Neuronal stem cell (in vitro differentiated cells): ENCODE results near the gene SLC7A4. TPM values are rescaled to one million over a fixed set of nuclear protein-coding genes. Genes with fewer than 3 reads are reported as not detected.

ENCODE experiments used
- DNase-seq: peaks from one replicate; pipeline ENCODE4 v3.0.0-alpha.2; 2013; ENCODE audit warnings: low spot score
- H2AFZ ChIP-seq: one replicate; pipeline ENCODE4 v1.6.1; 2013; ENCODE audit warnings: mild to moderate bottlenecking, low read length, inconsistent platforms
- H2AK5ac ChIP-seq: 2 replicates; pipeline ENCODE4 v1.6.1; 2013; ENCODE audit warnings: low read depth, mild to moderate bottlenecking, inconsistent platforms, low read length, moderate library complexity, mixed read lengths
- H2BK120ac ChIP-seq: 2 replicates; pipeline ENCODE4 v1.6.1; 2013; ENCODE audit warnings: low read depth, mild to moderate bottlenecking, inconsistent platforms, low read length, moderate library complexity, mixed read lengths
- H2BK12ac ChIP-seq: one replicate; pipeline ENCODE4 v1.6.1; 2013; ENCODE audit warnings: low read length, inconsistent platforms
- H2BK15ac ChIP-seq: 2 replicates; pipeline ENCODE4 v1.6.1; 2013; ENCODE audit warnings: mild to moderate bottlenecking, low read length, inconsistent platforms, mixed read lengths
- H2BK5ac ChIP-seq: one replicate; pipeline ENCODE4 v1.6.1; 2013; ENCODE audit warnings: inconsistent platforms, mild to moderate bottlenecking, low read length, moderate library complexity
- H3K14ac ChIP-seq: one replicate; pipeline ENCODE4 v1.6.1; 2013; ENCODE audit warnings: low read length, inconsistent platforms
- H3K18ac ChIP-seq: 2 replicates; pipeline ENCODE4 v1.6.1; 2013; ENCODE audit warnings: low read length, inconsistent platforms
- H3K23ac ChIP-seq: 2 replicates; pipeline ENCODE4 v1.6.1; 2013; ENCODE audit warnings: low read depth, mild to moderate bottlenecking, mixed read lengths, low read length, inconsistent platforms; ENCODE audit not compliant: poor library complexity
- H3K27ac ChIP-seq: replicated peaks from 3 replicates; pipeline ENCODE4 v1.5.1; 2013; ENCODE audit warnings: low read length, inconsistent platforms
- H3K27me3 ChIP-seq, 3 experiments: 2 replicates each; pipeline ENCODE4 v1.6.1; 2013; ENCODE audit warnings: low read length in 3 of 3, mild to moderate bottlenecking in 2 of 3, inconsistent platforms in 1 of 3, low read depth in 1 of 3, mixed read lengths in 1 of 3, moderate library complexity in 1 of 3; ENCODE audit not compliant: control insufficient read depth in 3 of 3, insufficient read depth in 3 of 3
- H3K36me3 ChIP-seq, 2 donors: replicated peaks in 1 of 2; 2 replicates each; pipeline ENCODE4 v1.6.1; 2013; ENCODE audit warnings: low read length in 2 of 2; ENCODE audit not compliant: control insufficient read depth in 2 of 2, insufficient read depth in 2 of 2
- H3K4ac ChIP-seq: 2 replicates; pipeline ENCODE4 v1.6.1; 2013; ENCODE audit warnings: inconsistent platforms, mild to moderate bottlenecking, low read length, moderate library complexity
- H3K4me1 ChIP-seq, 2 donors: 1 replicate in 1 of 2; 2 replicates in 1 of 2; pipeline ENCODE4 v1.6.1; 2013; ENCODE audit warnings: low read length in 2 of 2, low read depth in 1 of 2; ENCODE audit not compliant: control insufficient read depth in 2 of 2, insufficient read depth in 1 of 2
- H3K4me2 ChIP-seq: one replicate; pipeline ENCODE4 v1.6.1; 2013; ENCODE audit warnings: mild to moderate bottlenecking, low read length, inconsistent platforms; ENCODE audit not compliant: insufficient read depth, poor library complexity, severe bottlenecking
- H3K4me3 ChIP-seq, 2 donors: 2 replicates each; pipeline ENCODE4 v1.5.1; 2013; ENCODE audit warnings: low read length in 2 of 2, mild to moderate bottlenecking in 2 of 2, inconsistent platforms in 1 of 2, moderate library complexity in 1 of 2
- H3K79me1 ChIP-seq: one replicate; pipeline ENCODE4 v1.6.1; 2013; ENCODE audit warnings: low read depth, mild to moderate bottlenecking, inconsistent platforms, low read length, moderate library complexity
- H3K9ac ChIP-seq: one replicate; pipeline ENCODE4 v1.6.1; 2013; ENCODE audit warnings: mild to moderate bottlenecking, low read depth, low read length, inconsistent platforms; ENCODE audit not compliant: poor library complexity
- H3K9me3 ChIP-seq, 2 donors: replicated peaks in 1 of 2; 2 replicates each; pipeline versions ENCODE3 to v1.6.1; 2013; ENCODE audit warnings: low read length in 2 of 2, mild to moderate bottlenecking in 2 of 2, inconsistent platforms in 1 of 2, low read depth in 1 of 2, mixed read lengths in 1 of 2, moderate library complexity in 1 of 2; ENCODE audit not compliant: control insufficient read depth in 2 of 2, insufficient read depth in 1 of 2
- H4K8ac ChIP-seq: one replicate; pipeline ENCODE4 v1.6.1; 2013; ENCODE audit warnings: low read depth, mild to moderate bottlenecking, inconsistent platforms, low read length, moderate library complexity
- H4K91ac ChIP-seq: one replicate; pipeline ENCODE4 v1.6.1; 2013; ENCODE audit warnings: low read length, low read depth, mild to moderate bottlenecking, inconsistent platforms; ENCODE audit not compliant: poor library complexity
- WGBS, 2 donors: extraction: QIAGEN DNeasy Blood & Tissue Kit; methylation state at CpG; one replicate each; pipeline ENCODE4 v1.1.7; 2013; ENCODE audit warnings: missing lambda C conversion rate in 2 of 2, mixed read lengths in 1 of 2; ENCODE audit not compliant: insufficient read length in 2 of 2, insufficient replicate concordance in 1 of 2; ENCODE audit errors: extremely low coverage in 2 of 2; 5-methylcytosine and 5-hydroxymethylcytosine counted together
- polyA plus RNA-seq, 2 experiments: library from polyadenylated mRNA; stranded (reverse); fragments of 200-250 nt; gene quantifications; one replicate each; pipeline ENCODE4 v1.2.3, GENCODE V29; 2013

Gene SLC7A4, protein sequence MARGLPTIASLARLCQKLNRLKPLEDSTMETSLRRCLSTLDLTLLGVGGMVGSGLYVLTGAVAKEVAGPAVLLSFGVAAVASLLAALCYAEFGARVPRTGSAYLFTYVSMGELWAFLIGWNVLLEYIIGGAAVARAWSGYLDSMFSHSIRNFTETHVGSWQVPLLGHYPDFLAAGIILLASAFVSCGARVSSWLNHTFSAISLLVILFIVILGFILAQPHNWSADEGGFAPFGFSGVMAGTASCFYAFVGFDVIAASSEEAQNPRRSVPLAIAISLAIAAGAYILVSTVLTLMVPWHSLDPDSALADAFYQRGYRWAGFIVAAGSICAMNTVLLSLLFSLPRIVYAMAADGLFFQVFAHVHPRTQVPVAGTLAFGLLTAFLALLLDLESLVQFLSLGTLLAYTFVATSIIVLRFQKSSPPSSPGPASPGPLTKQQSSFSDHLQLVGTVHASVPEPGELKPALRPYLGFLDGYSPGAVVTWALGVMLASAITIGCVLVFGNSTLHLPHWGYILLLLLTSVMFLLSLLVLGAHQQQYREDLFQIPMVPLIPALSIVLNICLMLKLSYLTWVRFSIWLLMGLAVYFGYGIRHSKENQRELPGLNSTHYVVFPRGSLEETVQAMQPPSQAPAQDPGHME
- polyA plus RNA-seq (2013, experiment 1 of 2) = 0.18 TPM
- 0.24 TPM for polyA plus RNA-seq (2013, experiment 2 of 2)

DNA sequence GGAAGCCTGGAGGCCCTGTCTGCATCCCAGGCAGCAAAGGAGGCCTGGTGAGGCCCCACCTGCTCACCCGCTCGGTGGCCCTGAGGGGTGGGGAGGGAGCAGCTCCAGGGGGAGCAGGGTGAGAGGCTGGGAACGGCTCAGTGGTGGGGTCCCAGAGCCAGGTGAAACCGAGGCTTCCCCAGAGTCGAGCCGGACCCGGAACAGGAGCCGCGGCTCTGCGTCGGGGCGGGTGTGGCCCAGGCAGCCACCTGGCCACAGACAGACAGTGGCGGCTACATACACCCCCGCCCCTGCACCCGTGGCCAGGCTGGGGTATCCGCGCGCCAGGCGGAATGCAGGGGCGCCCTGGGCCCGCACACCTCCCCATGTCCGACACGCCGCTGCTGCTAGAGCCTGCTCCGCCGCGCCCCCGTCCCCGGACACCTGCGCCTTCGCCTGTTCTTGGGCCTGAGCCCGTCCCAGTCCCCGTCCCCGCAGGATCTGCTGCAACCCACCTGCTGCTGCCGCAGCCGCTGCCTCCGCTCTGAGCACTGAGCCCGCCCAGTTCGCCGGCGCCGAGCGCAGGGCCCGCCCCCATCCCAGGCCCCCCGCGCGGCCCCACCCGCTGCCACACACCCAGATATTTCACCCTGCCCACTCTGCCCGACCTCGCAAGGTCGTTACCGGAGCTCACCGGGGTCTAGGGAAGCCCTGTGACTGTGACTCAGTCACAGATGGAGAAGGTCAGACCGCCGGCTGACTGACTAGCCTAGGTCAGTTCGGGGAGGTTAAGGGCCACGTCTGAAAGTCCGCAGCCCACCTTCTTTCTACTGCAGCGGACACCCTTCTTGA is at the start of gene SLC7A4:
Gene SLC7A4, minus strand, starts transcription at position 525 of the 831 bp plus-strand sequence. CDS start 749 bp downstream, outside the sequence.
- H3K23ac ChIP-seq = peak within 1 kb of the TSS; percentile 89
- peaks cover 0 to 51% (median 18%) of the 10 kb centered on the region in 3 experiments for H3K27me3 ChIP-seq
- peak within 1 kb of the TSS; percentile 96 for H3K18ac ChIP-seq
- H3K4ac ChIP-seq = peak within 1 kb of the TSS; percentile 56
- no CpG with 5 or more reads among the region's 59 CpGs for WGBS, 2 donors
- H3K14ac ChIP-seq = peak within 1 kb of the TSS; percentile 65
- peak within 1 kb of the TSS; percentile 77 for H2BK5ac ChIP-seq
- H4K91ac ChIP-seq = no peak within 1 kb of the TSS
- H3K9ac ChIP-seq = peak within 1 kb of the TSS; percentile 83
- no peak within 1 kb of the TSS for H2BK120ac ChIP-seq
- peaks cover 6 to 18% of the 10 kb centered on the region in 2 donors for H3K4me1 ChIP-seq
- H3K27ac ChIP-seq = no peak within 1 kb of the TSS
- no peak for DNase-seq
- peaks cover 1% of the 10 kb centered on the region for H3K79me1 ChIP-seq
- H3K36me3 ChIP-seq = no peaks in the 10 kb centered on the region
- H2AFZ ChIP-seq = peak within 1 kb of the TSS; percentile 87
- H4K8ac ChIP-seq = peak within 1 kb of the TSS; percentile 31
- peak within 1 kb of the TSS; percentile 79 for H3K4me2 ChIP-seq
- peak within 1 kb of the TSS; percentile 78 for H2BK12ac ChIP-seq
- H3K4me3 ChIP-seq = peak within 1 kb of the TSS in 1 of 2 donors; percentile 68
- H2BK15ac ChIP-seq = peak within 1 kb of the TSS; percentile 86
- H3K9me3 ChIP-seq = peaks cover 0 to 2% of the 10 kb centered on the region in 2 donors
- peak within 1 kb of the TSS; percentile 43 for H2AK5ac ChIP-seq

- Histone ChIP-seq H2BK15ac (no peak overlapping the region), H3K27me3 (peaks cover 0 to 11% (median 0%) of the 10 kb centered on the region in 3 experiments), H2AK5ac (no peak overlapping the region), H4K91ac (no peak overlapping the region), H3K4me1 (no peaks in the 10 kb centered on the region), H3K9me3 (no peaks in the 10 kb centered on the region), H3K4me3 (peak overlapping the region in 1 of 2 donors; percentile 19), H2BK120ac (no peak overlapping the region), H3K36me3 (no peaks in the 10 kb centered on the region), H3K18ac (peak overlapping the region; percentile 71), H3K14ac (peak overlapping the region; percentile 38), H3K4ac (no peak overlapping the region), H2BK5ac (no peak overlapping the region), H2AFZ (no peak overlapping the region), H3K9ac (peak overlapping the region; percentile 77), H3K27ac (no peak overlapping the region), H2BK12ac (peak overlapping the region; percentile 94), H3K23ac (peak overlapping the region; percentile 91), H4K8ac (no peak overlapping the region), H3K4me2 (no peak overlapping the region), H3K79me1 (peaks cover 3% of the 10 kb centered on the region)
- WGBS, 2 donors = no CpG with 5 or more reads among the region's 31 CpGs
- no peak for DNase-seq
Observed at GRCh38 chr22:21080435-21081137, 48.2 kb upstream of the SLC7A4 start.

GRCh38 chr22:21079493-21079892 is 47.1 kb upstream of the SLC7A4 start:
- no peak overlapping the region for H4K91ac ChIP-seq
- H3K14ac ChIP-seq = no peak overlapping the region
- H2AFZ ChIP-seq = peak overlapping the region; percentile 59
- no CpG with 5 or more reads among the region's 5 CpGs for WGBS, 2 donors
- H3K4ac ChIP-seq = no peak overlapping the region
- peak overlapping the region; percentile 49 for H2BK15ac ChIP-seq
- H4K8ac ChIP-seq = peak overlapping the region; percentile 43
- H3K4me2 ChIP-seq = no peak overlapping the region
- no peak for DNase-seq
- H3K23ac ChIP-seq = peak overlapping the region; percentile 43
- no peak overlapping the region for H2BK120ac ChIP-seq
- H2AK5ac ChIP-seq = peak overlapping the region; percentile 63
- no peak overlapping the region for H2BK5ac ChIP-seq
- H3K36me3 ChIP-seq = no peaks in the 10 kb centered on the region
- H3K79me1 ChIP-seq = peaks cover 3% of the 10 kb centered on the region
- peaks cover 0 to 11% (median 0%) of the 10 kb centered on the region in 3 experiments for H3K27me3 ChIP-seq
- H3K27ac ChIP-seq = no peak overlapping the region
- no peak overlapping the region for H2BK12ac ChIP-seq
- H3K4me1 ChIP-seq = no peaks in the 10 kb centered on the region
- peak overlapping the region; percentile 48 for H3K18ac ChIP-seq
- no peak overlapping the region for H3K4me3 ChIP-seq
- H3K9ac ChIP-seq = no peak overlapping the region
- no peaks in the 10 kb centered on the region for H3K9me3 ChIP-seq
